ENCODE results near the gene PRKAR2B. TPM values are rescaled to one million over a fixed set of nuclear protein-coding genes. Genes with fewer than 3 reads are reported as not detected.
A peak's percentile ranks its signal among the peaks of the same experiment; 100 is the strongest.

The PRKAR2B gene
- polyA plus RNA-seq, 1 of the 3 experiments (the other 2 are of a cell fraction), result 17.3 TPM

GRCh38 chr7:107027208-107027607 is 17.3 kb upstream of the PRKAR2B start:
- no peaks in the 10 kb centered on the region for H3K36me3 ChIP-seq (replicated peaks in 1 of 2; ENCODE audit: control insufficient read depth in 1 of 2, insufficient read depth in 2 of 2, low read length in 1 of 2)
- no peak for DNase-seq
- H3K9me3 ChIP-seq, result peaks cover 7% of the 10 kb centered on the region; the same call in 1 of the 2 replicates
- H3K79me2 ChIP-seq (ENCODE audit: insufficient read depth), result no peaks in the 10 kb centered on the region
- peaks cover 6 to 8% of the 10 kb centered on the region in 2 experiments; a peak in 3 of 4 replicates for H3K4me1 ChIP-seq (ENCODE audit: control insufficient read depth in 1 of 2, insufficient read depth in 2 of 2, low read depth in 1 of 2, low read length in 1 of 2)
- no peaks in the 10 kb centered on the region for H4K20me1 ChIP-seq (ENCODE audit: insufficient read depth)
- H3K4me2 ChIP-seq, result no peak overlapping the region
- ChIA-PET CTCF (no interaction called here), POLR2A (no interaction called here)
- WGBS (ENCODE audit: low lambda C conversion rate), result 91% methylated on average over 2 of the region's 2 CpGs
- TF ChIP-seq CHD2 (IDR thresholded peaks at IDR 0.05; ENCODE audit: low read length, partially characterized antibody) (no peak), POLR2AphosphoS5 (IDR thresholded peaks at IDR 0.05; ENCODE audit: low read depth, low read length) (no peak), MAX (IDR thresholded peaks at IDR 0.05; ENCODE audit: low read depth) (no peak), RAD21 (IDR thresholded peaks at IDR 0.05; ENCODE audit: low read length) (no peak), NRF1 (IDR thresholded peaks at IDR 0.05; ENCODE audit: low read depth, low read length) (no peak), MXI1 (IDR thresholded peaks at IDR 0.05; ENCODE audit: low read depth, low read length) (no peak), USF2 (IDR thresholded peaks at IDR 0.05; ENCODE audit: borderline replicate concordance, low read depth, low read length) (no peak)
- no peak overlapping the region for H2AFZ ChIP-seq (ENCODE audit: low read depth)
- H3K9ac ChIP-seq, result no peak overlapping the region
- H3K27me3 ChIP-seq (ENCODE audit: insufficient read depth), result no peaks in the 10 kb centered on the region
- no peak overlapping the region for H3K4me3 ChIP-seq (ENCODE audit: low read depth in 2 of 2, low read length in 1 of 2)
- no peaks in the 10 kb centered on the region for H3F3A ChIP-seq (replicated peaks; ENCODE audit: insufficient read depth)
- H3K27ac ChIP-seq (ENCODE audit: low read depth in 2 of 2, low read length in 1 of 2), result no peak overlapping the region
- no peaks in the 10 kb centered on the region for H3K9me2 ChIP-seq

GRCh38 chr7:107029061-107029763 is 15.3 kb upstream of the PRKAR2B start:
- peak overlapping the region; percentile 24; the same call in 1 of the 2 replicates for H2AFZ ChIP-seq (ENCODE audit: low read depth)
- no peaks in the 10 kb centered on the region for H3K27me3 ChIP-seq (ENCODE audit: insufficient read depth)
- no peaks in the 10 kb centered on the region for H3K9me3 ChIP-seq
- no peak overlapping the region for H3K4me3 ChIP-seq (ENCODE audit: low read depth in 2 of 2, low read length in 1 of 2)
- DNase-seq, result peak; percentile 75
- whole genome bisulfite sequencing (ENCODE audit: low lambda C conversion rate), result 48% methylated on average over 5 of the region's 5 CpGs
- H3K79me2 ChIP-seq (ENCODE audit: insufficient read depth), result no peaks in the 10 kb centered on the region
- H3F3A ChIP-seq (replicated peaks; ENCODE audit: insufficient read depth), result no peaks in the 10 kb centered on the region
- H3K9me2 ChIP-seq, result no peaks in the 10 kb centered on the region
- H3K4me2 ChIP-seq, result no peak overlapping the region
- ChIA-PET POLR2A (no interaction called here), CTCF (interaction anchor here (0.9 to 2.1 kb wide), 10 partner anchors 10 to 236 kb away, joined by 3 to 8 read pairs (median 4); no protein-coding TSS in a partner anchor)
- no peaks in the 10 kb centered on the region for H3K36me3 ChIP-seq (replicated peaks in 1 of 2; ENCODE audit: control insufficient read depth in 1 of 2, insufficient read depth in 2 of 2, low read length in 1 of 2)
- peaks cover 6 to 8% of the 10 kb centered on the region in 2 experiments; a peak in 3 of 4 replicates for H3K4me1 ChIP-seq (ENCODE audit: control insufficient read depth in 1 of 2, insufficient read depth in 2 of 2, low read depth in 1 of 2, low read length in 1 of 2)
- no peak overlapping the region for H3K9ac ChIP-seq
- peak overlapping the region in 1 of 2 experiments; percentile 20; a peak in 1 of 4 replicates for H3K27ac ChIP-seq (ENCODE audit: low read depth in 2 of 2, low read length in 1 of 2)
- H4K20me1 ChIP-seq (ENCODE audit: insufficient read depth), result no peaks in the 10 kb centered on the region
- TF ChIP-seq GATA2 (CRISPR knock-in tag; IDR thresholded peaks at IDR 0.05) (peak; percentile 79), JUND (IDR thresholded peaks at IDR 0.05) (no peak), MXI1 (IDR thresholded peaks at IDR 0.05; ENCODE audit: low read depth, low read length) (0 out of 2 replicates have a peak, but pooled peaks have one; percentile 43), RFX5 (IDR thresholded peaks at IDR 0.05; ENCODE audit: low read length) (no peak), RAD21 (IDR thresholded peaks at IDR 0.05; ENCODE audit: low read length) (peak; percentile 32), FOSL2 (IDR thresholded peaks at IDR 0.05; ENCODE audit: borderline replicate concordance, low read depth) (no peak), CTCF (IDR thresholded peaks at IDR 0.05) (no peak), YY1 (IDR thresholded peaks at IDR 0.05; ENCODE audit: low read depth) (no peak), SIN3A (IDR thresholded peaks at IDR 0.05; ENCODE audit: borderline replicate concordance, low read depth, low read length) (no peak), EP300 (IDR thresholded peaks at IDR 0.05; ENCODE audit: borderline replicate concordance in 1 of 2, low read depth in 1 of 2, low read length in 1 of 2) (peak in 1 of 2 experiments; percentile 74; a peak in 1 of 4 replicates), TAF1 (IDR thresholded peaks at IDR 0.05; ENCODE audit: borderline replicate concordance, low read depth, low read length) (no peak), USF2 (IDR thresholded peaks at IDR 0.05; ENCODE audit: borderline replicate concordance, low read depth, low read length) (no peak), POLR2AphosphoS5 (IDR thresholded peaks at IDR 0.05; ENCODE audit: low read depth, low read length) (no peak), ELF1 (IDR thresholded peaks at IDR 0.05) (no peak), TCF12 (IDR thresholded peaks at IDR 0.05) (no peak), PBX3 (IDR thresholded peaks at IDR 0.05) (0 out of 2 replicates have a peak, but pooled peaks have one; percentile 16), NFIC (IDR thresholded peaks at IDR 0.05; ENCODE audit: borderline replicate concordance) (no peak), MEF2A (IDR thresholded peaks at IDR 0.05; ENCODE audit: borderline replicate concordance, low read depth) (no peak), FOXM1 (IDR thresholded peaks at IDR 0.05; ENCODE audit: low read depth) (no peak)

Measured in SK-N-SH (cell line).